GM23338 (cell line): ENCODE measurements around the gene PIK3CB. TPM values are rescaled to one million over a fixed set of nuclear protein-coding genes. Genes with fewer than 3 reads are reported as not detected.

Experiments used
- ATAC-seq: fragments of 200-7000 bp; cut with Tn5 transposase; 3 replicates; pipeline ENCODE4 v1.9.1; 2020
- DNase-seq: peaks from one replicate; pipeline ENCODE4 v3.0.0-alpha.2; 2015; ENCODE audit warnings: low spot score
- H2AFZ ChIP-seq: fragments of 200-600 bp; sonication (generic); 2 replicates; pipeline ENCODE4 v1.8.0; 2016; ENCODE audit warnings: antibody characterized with exemption, mild to moderate bottlenecking, moderate library complexity
- H3F3A ChIP-seq: fragments of 200-600 bp; sonication (generic); replicated peaks from 2 replicates; pipeline ENCODE4 v1.8.0; 2017; ENCODE audit warnings: antibody characterized with exemption, mixed run types, low read depth
- H3K27ac ChIP-seq: fragments of 200-600 bp; sonication (generic); 2 replicates; pipeline ENCODE4 v1.6.1; 2016; ENCODE audit warnings: low read depth
- H3K27me3 ChIP-seq: fragments of 200-600 bp; sonication (generic); 2 replicates; pipeline ENCODE4 v1.8.0; 2016; ENCODE audit warnings: mild to moderate bottlenecking, mixed run types, moderate library complexity; ENCODE audit not compliant: insufficient read depth
- H3K36me3 ChIP-seq: fragments of 200-600 bp; sonication (generic); 2 replicates; pipeline ENCODE4 v1.8.0; 2016; ENCODE audit warnings: mild to moderate bottlenecking; ENCODE audit not compliant: insufficient read depth
- H3K4me1 ChIP-seq: fragments of 200-600 bp; sonication (generic); 2 replicates; pipeline ENCODE4 v1.8.0; 2016; ENCODE audit warnings: mild to moderate bottlenecking, moderate library complexity; ENCODE audit not compliant: insufficient read depth
- H3K4me2 ChIP-seq: fragments of 200-600 bp; sonication (generic); 2 replicates; pipeline ENCODE4 v1.7.1; 2017; ENCODE audit warnings: mixed run types
- H3K4me3 ChIP-seq: fragments of 200-600 bp; sonication (generic); 2 replicates; pipeline ENCODE4 v1.6.1; 2016; ENCODE audit warnings: mixed run types
- H3K79me2 ChIP-seq: fragments of 200-600 bp; sonication (generic); replicated peaks from 2 replicates; pipeline ENCODE4 v1.8.0; 2017; ENCODE audit warnings: mild to moderate bottlenecking; ENCODE audit not compliant: insufficient read depth
- H3K9me2 ChIP-seq: fragments of 200-600 bp; sonication (generic); 2 replicates; pipeline ENCODE4 v1.8.0; 2017; ENCODE audit not compliant: insufficient read depth
- H4K20me1 ChIP-seq: fragments of 200-600 bp; sonication (generic); replicated peaks from 2 replicates; pipeline ENCODE4 v1.8.0; 2017; ENCODE audit warnings: mild to moderate bottlenecking; ENCODE audit not compliant: insufficient read depth
- H3K27ac Mint-ChIP-seq: 2 replicates; pipeline ENCODE4 v1.8.0; 2020; ENCODE audit warnings: inconsistent platforms, mild to moderate bottlenecking, moderate library complexity, mixed read lengths
- H3K27me3 Mint-ChIP-seq: 3 replicates; pipeline ENCODE4 v1.8.0; 2022; ENCODE audit warnings: low read depth, mild to moderate bottlenecking, moderate library complexity, mixed read lengths, inconsistent platforms; ENCODE audit not compliant: insufficient read depth, poor library complexity
- H3K36me3 Mint-ChIP-seq: 3 replicates; pipeline ENCODE4 v1.8.0; 2021; ENCODE audit warnings: low read depth, mild to moderate bottlenecking, inconsistent platforms, moderate library complexity, mixed read lengths
- H3K4me1 Mint-ChIP-seq: 3 replicates; pipeline ENCODE4 v1.8.0; 2020; ENCODE audit warnings: mild to moderate bottlenecking, inconsistent platforms, mixed read lengths
- H3K4me3 Mint-ChIP-seq: 3 replicates; pipeline ENCODE4 v1.8.0; 2021; ENCODE audit warnings: moderate library complexity, mild to moderate bottlenecking, inconsistent platforms, mixed read lengths
- H3K9me3 Mint-ChIP-seq: 3 replicates; pipeline ENCODE4 v1.8.0; 2020; ENCODE audit warnings: moderate library complexity, mild to moderate bottlenecking, inconsistent platforms, mixed read lengths
- CREB1 ChIP-seq: fragments of 250-450 bp; sonication (Bioruptor Pico); IDR thresholded peaks from 2 replicates; pipeline ENCODE4 v1.5.0; 2020; ENCODE audit warnings: low read depth, mild to moderate bottlenecking, moderate library complexity
- NANOG ChIP-seq: IDR thresholded peaks from 2 replicates; pipeline ENCODE4 v1.6.1; 2016; ENCODE audit warnings: antibody characterized with exemption, borderline replicate concordance
- POLR2AphosphoS5 ChIP-seq: IDR thresholded peaks from 2 replicates; pipeline ENCODE4 v1.6.1; 2016; ENCODE audit warnings: antibody characterized with exemption, low read depth
- STAT1 ChIP-seq: IDR thresholded peaks from one replicate; pipeline ENCODE4 v1.6.1; 2016; ENCODE audit warnings: antibody characterized with exemption; ENCODE audit not compliant: unreplicated experiment
- ZNF114 ChIP-seq: fragments of 250-450 bp; sonication (Bioruptor Pico); IDR thresholded peaks from 2 replicates; pipeline ENCODE4 v1.5.0; 2020; ENCODE audit warnings: mild to moderate bottlenecking, moderate library complexity
- long read RNA-seq: library from polyadenylated mRNA; unstranded; transcript quantifications from one replicate; pipeline ENCODE4 v2.0.0, GENCODE V29; 2020; ENCODE audit not compliant: unreplicated experiment
- polyA plus RNA-seq: library from polyadenylated mRNA; unstranded; fragments of >200 nt; fragmentation: Nextera tagmentation; extraction: Ambion mirVana; gene quantifications from 2 replicates; pipeline ENCODE4 v1.2.1, GENCODE V29; 2016
- total RNA-seq: library from RNA; depleted of rRNA; stranded (reverse); fragments of >200 nt; shearing (Covaris generic); gene quantifications from 2 replicates; pipeline ENCODE4 v1.2.3, GENCODE V29; 2014; rRNA removed
- TF ChIP-seq, protein P1 (sequence below): IDR thresholded peaks from one replicate; pipeline ENCODE4 v1.6.1; 2018; ENCODE audit warnings: antibody characterized with exemption; ENCODE audit not compliant: unreplicated experiment
- TF ChIP-seq, protein P2 (sequence below), 2 experiments: fragments of 200-600 bp in 1 of 2; sonication (generic) in 1 of 2; conservative IDR thresholded peaks; 2 replicates each; pipeline versions ENCODE4 v1.5.1 to v1.6.1; 2016 to 2017; ENCODE audit warnings: antibody characterized with exemption in 2 of 2, low read depth in 2 of 2, mild to moderate bottlenecking in 2 of 2, moderate library complexity in 1 of 2
- TF ChIP-seq, protein P3 (sequence below): IDR thresholded peaks from 2 replicates; pipeline ENCODE4 v1.6.1; 2016; ENCODE audit warnings: antibody characterized with exemption

Gene PIK3CB
- total RNA-seq (32.1 and 32.4 TPM in 2 replicates), polyA plus RNA-seq (11.7 and 13.3 TPM in 2 replicates)
- long read RNA-seq, partial matches to known transcripts: 1 of 5 reads
- long read RNA-seq, other reads (novel, unspliced or antisense): 4 of 5 reads

DNA sequence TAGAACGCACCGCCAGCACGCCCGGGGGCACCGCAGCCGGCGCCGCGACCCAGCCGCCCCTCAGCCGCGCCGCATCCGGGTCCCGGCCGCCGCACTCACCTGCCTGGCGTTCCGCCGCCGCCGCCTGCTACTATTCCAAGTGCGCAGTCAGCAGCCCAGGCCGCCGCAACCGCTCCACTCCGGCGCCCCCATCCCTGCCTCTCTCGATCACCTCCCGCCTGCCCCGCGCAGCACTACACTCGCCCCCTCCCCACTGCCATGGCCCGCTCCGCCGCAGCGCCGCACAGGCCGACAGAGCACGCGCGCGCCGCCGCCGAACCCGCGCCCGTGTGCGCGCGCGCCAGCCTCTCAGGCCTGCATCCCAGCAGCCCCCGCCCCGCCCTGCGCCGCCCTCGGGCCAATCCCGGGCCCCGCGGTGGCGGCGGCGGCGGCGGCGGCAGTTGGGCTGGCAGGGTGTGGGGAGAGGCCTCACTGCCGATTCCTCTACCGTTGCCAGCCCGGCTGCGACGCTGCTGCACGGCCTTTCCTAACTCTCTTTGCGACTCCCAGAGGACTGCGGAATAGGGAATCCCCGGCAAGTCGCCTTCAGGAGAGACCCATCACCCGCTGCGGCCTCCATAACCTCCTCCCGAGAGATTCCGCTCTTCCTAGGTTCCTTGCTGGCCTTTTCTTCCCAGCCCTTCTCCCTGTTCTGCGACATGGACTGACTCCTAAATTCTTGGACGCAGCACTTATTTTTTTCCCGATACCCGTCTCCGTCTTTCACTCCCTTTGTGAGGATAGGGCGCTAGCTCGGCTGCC is at the start of gene PIK3CB:
Gene PIK3CB, minus strand, starts transcription at position 333 of the 801 bp plus-strand sequence. CDS start 75,585 bp downstream, outside the sequence.
- Histone ChIP-seq H3K4me3 (peak within 1 kb of the TSS; percentile 70), H3F3A (peaks cover 12% of the 10 kb centered on the region), H3K9me2 (no peaks in the 10 kb centered on the region), H2AFZ (peak within 1 kb of the TSS; percentile 88), H3K36me3 (no peaks in the 10 kb centered on the region), H4K20me1 (0 out of 2 replicates have a peak, but pooled peaks cover 3% of the 10 kb centered on the region), H3K79me2 (peaks cover 44% of the 10 kb centered on the region), H3K27me3 (no peaks in the 10 kb centered on the region), H3K27ac (peak within 1 kb of the TSS; percentile 100), H3K4me1 (peaks cover 17% of the 10 kb centered on the region), H3K4me2 (peak within 1 kb of the TSS; percentile 94)
- Mint-ChIP-seq H3K9me3 (no peaks in the 10 kb centered on the region; the same call in 1 of the 3 replicates), H3K27me3 (no peaks in the 10 kb centered on the region), H3K36me3 (peaks cover 21% of the 10 kb centered on the region), H3K27ac (peak within 1 kb of the TSS; percentile 98), H3K4me1 (peaks cover 21% of the 10 kb centered on the region), H3K4me3 (peak within 1 kb of the TSS; percentile 84)
- TF ChIP-seq STAT1 (no peak), CREB1 (no peak), NANOG (no peak), ZNF114 (no peak), POLR2AphosphoS5 (peak; percentile 83)
- TF ChIP-seq, protein P1, sequence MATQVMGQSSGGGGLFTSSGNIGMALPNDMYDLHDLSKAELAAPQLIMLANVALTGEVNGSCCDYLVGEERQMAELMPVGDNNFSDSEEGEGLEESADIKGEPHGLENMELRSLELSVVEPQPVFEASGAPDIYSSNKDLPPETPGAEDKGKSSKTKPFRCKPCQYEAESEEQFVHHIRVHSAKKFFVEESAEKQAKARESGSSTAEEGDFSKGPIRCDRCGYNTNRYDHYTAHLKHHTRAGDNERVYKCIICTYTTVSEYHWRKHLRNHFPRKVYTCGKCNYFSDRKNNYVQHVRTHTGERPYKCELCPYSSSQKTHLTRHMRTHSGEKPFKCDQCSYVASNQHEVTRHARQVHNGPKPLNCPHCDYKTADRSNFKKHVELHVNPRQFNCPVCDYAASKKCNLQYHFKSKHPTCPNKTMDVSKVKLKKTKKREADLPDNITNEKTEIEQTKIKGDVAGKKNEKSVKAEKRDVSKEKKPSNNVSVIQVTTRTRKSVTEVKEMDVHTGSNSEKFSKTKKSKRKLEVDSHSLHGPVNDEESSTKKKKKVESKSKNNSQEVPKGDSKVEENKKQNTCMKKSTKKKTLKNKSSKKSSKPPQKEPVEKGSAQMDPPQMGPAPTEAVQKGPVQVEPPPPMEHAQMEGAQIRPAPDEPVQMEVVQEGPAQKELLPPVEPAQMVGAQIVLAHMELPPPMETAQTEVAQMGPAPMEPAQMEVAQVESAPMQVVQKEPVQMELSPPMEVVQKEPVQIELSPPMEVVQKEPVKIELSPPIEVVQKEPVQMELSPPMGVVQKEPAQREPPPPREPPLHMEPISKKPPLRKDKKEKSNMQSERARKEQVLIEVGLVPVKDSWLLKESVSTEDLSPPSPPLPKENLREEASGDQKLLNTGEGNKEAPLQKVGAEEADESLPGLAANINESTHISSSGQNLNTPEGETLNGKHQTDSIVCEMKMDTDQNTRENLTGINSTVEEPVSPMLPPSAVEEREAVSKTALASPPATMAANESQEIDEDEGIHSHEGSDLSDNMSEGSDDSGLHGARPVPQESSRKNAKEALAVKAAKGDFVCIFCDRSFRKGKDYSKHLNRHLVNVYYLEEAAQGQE: no peak
- TF ChIP-seq, protein P2, sequence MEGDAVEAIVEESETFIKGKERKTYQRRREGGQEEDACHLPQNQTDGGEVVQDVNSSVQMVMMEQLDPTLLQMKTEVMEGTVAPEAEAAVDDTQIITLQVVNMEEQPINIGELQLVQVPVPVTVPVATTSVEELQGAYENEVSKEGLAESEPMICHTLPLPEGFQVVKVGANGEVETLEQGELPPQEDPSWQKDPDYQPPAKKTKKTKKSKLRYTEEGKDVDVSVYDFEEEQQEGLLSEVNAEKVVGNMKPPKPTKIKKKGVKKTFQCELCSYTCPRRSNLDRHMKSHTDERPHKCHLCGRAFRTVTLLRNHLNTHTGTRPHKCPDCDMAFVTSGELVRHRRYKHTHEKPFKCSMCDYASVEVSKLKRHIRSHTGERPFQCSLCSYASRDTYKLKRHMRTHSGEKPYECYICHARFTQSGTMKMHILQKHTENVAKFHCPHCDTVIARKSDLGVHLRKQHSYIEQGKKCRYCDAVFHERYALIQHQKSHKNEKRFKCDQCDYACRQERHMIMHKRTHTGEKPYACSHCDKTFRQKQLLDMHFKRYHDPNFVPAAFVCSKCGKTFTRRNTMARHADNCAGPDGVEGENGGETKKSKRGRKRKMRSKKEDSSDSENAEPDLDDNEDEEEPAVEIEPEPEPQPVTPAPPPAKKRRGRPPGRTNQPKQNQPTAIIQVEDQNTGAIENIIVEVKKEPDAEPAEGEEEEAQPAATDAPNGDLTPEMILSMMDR (conservative IDR thresholded peaks at IDR 0.05; ENCODE audit: low read depth in 2 of 2): peak in 1 of 2 experiments; percentile 9; a peak in 1 of 4 replicates
- peak; percentile 91 for ATAC-seq
- peak; percentile 93 for DNase-seq

DNA sequence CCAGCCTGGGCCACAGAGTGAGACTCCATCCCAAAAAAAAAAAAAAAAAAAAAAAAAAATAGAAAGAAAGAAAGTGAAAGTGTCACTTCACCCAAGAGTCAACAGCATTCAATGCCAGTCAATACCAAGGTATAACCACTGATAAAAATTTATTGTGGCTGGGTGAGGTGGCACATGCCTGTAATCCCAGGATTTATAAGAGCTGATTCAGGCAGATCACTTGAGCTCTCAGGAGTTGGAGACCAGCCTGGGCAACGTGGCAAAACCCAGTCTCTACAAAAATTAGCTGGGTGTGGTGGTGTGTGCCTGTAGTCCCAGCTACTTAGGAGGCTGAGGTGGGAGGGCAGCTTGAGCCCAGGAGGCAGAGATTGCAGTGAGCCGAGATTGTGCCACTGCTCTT is 46.5 kb upstream of the PIK3CB start:
- Mint-ChIP-seq H3K9me3 (no peaks in the 10 kb centered on the region), H3K36me3 (no peaks in the 10 kb centered on the region), H3K4me1 (peaks cover 7% of the 10 kb centered on the region; the same call in 2 of the 3 replicates), H3K4me3 (no peak overlapping the region), H3K27ac (no peak overlapping the region), H3K27me3 (peaks cover 2% of the 10 kb centered on the region)
- Histone ChIP-seq H3K9me2 (peaks cover under 1% of the 10 kb centered on the region; the same call in 1 of the 2 replicates), H3K79me2 (no peaks in the 10 kb centered on the region), H3K4me1 (peaks cover 10% of the 10 kb centered on the region), H4K20me1 (no peaks in the 10 kb centered on the region), H3K4me2 (no peak overlapping the region), H3F3A (peaks cover 6% of the 10 kb centered on the region; the same call in 1 of the 2 replicates), H3K27ac (no peak overlapping the region), H3K4me3 (no peak overlapping the region), H2AFZ (no peak overlapping the region), H3K27me3 (no peaks in the 10 kb centered on the region), H3K36me3 (no peaks in the 10 kb centered on the region)
- no peak for ATAC-seq
- DNase-seq: no peak
- TF ChIP-seq, protein P3, sequence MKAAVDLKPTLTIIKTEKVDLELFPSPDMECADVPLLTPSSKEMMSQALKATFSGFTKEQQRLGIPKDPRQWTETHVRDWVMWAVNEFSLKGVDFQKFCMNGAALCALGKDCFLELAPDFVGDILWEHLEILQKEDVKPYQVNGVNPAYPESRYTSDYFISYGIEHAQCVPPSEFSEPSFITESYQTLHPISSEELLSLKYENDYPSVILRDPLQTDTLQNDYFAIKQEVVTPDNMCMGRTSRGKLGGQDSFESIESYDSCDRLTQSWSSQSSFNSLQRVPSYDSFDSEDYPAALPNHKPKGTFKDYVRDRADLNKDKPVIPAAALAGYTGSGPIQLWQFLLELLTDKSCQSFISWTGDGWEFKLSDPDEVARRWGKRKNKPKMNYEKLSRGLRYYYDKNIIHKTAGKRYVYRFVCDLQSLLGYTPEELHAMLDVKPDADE: no peak
- TF ChIP-seq, protein P2 (conservative IDR thresholded peaks at IDR 0.05; ENCODE audit: low read depth in 2 of 2): no peak
